Lung (tissue), 12 donors: Measurements from ENCODE around the gene MATN1. TPM values are rescaled to one million over a fixed set of nuclear protein-coding genes. Genes with fewer than 3 reads are reported as not detected.

Experiments
- ATAC-seq: fragments of 200-7000 bp; cut with Tn5 transposase; one replicate; pipeline ENCODE4 v1.9.1; 2020; ENCODE audit warnings: moderate number of reproducible peaks; ENCODE audit not compliant: insufficient read depth, low FRiP score
- DNase-seq, 3 donors: peaks; one replicate each; pipeline ENCODE4 v3.0.0-alpha.2; 2013 to 2017
- H3K27ac ChIP-seq, 2 donors: one replicate each; pipeline ENCODE4 v1.5.1; 2013; ENCODE audit warnings: mild to moderate bottlenecking in 2 of 2, moderate library complexity in 2 of 2, control low read depth in 1 of 2, inconsistent platforms in 1 of 2, low read depth in 1 of 2, low read length in 1 of 2
- H3K27me3 ChIP-seq, 3 donors: one replicate each; pipeline ENCODE4 v1.5.1; 2013; ENCODE audit warnings: low read length in 2 of 3; ENCODE audit not compliant: control insufficient read depth in 3 of 3, insufficient read depth in 3 of 3
- H3K36me3 ChIP-seq, 4 donors: one replicate each; pipeline ENCODE4 v1.5.1; 2013; ENCODE audit warnings: low read length in 4 of 4, mild to moderate bottlenecking in 1 of 4, moderate library complexity in 1 of 4; ENCODE audit not compliant: control insufficient read depth in 4 of 4, insufficient read depth in 4 of 4
- H3K4me1 ChIP-seq, 5 donors: one replicate each; pipeline ENCODE4 v1.5.1; 2013; ENCODE audit warnings: low read length in 5 of 5, mild to moderate bottlenecking in 2 of 5, moderate library complexity in 1 of 5; ENCODE audit not compliant: control insufficient read depth in 5 of 5, insufficient read depth in 5 of 5
- H3K4me3 ChIP-seq: one replicate; pipeline ENCODE4 v1.5.1; 2013; ENCODE audit warnings: mild to moderate bottlenecking, control low read depth, moderate library complexity
- H3K9ac ChIP-seq, 2 donors: one replicate each; pipeline ENCODE4 v1.5.1; 2013; ENCODE audit warnings: low read length in 2 of 2, control low read depth in 1 of 2; ENCODE audit not compliant: insufficient read depth in 1 of 2
- H3K9me3 ChIP-seq, 4 donors: one replicate each; pipeline ENCODE4 v1.5.1; 2013; ENCODE audit warnings: low read length in 3 of 4, mild to moderate bottlenecking in 1 of 4, moderate library complexity in 1 of 4; ENCODE audit not compliant: control insufficient read depth in 4 of 4, insufficient read depth in 3 of 4
- CTCF ChIP-seq: IDR thresholded peaks from 2 replicates; pipeline ENCODE4 v1.5.1; 2012; ENCODE audit warnings: mild to moderate bottlenecking; ENCODE audit errors: control extremely low read depth, extremely low read depth
- WGBS, 2 donors: extraction: QIAGEN DNeasy Blood & Tissue Kit; methylation state at CpG; one replicate each; pipeline ENCODE4 v1.1.7; 2013; 5-methylcytosine and 5-hydroxymethylcytosine counted together
- polyA plus RNA-seq, 2 donors: library from polyadenylated mRNA; stranded (reverse); fragments of 200-250 nt; gene quantifications; one replicate each; pipeline ENCODE4 v1.2.1, GENCODE V29; 2013
- total RNA-seq, 2 donors: library from RNA; depleted of rRNA in 1 of 2; stranded (reverse); fragments of >200 nt in 1 of 2; gene quantifications; one replicate each; pipeline ENCODE4 v1.2.1, GENCODE V29; 2014 to 2021
- donor health status: control.
- donor health status: control.
- donor health status: Bipolar disorder and iron deficiency.
- donor health status: healthy.
- donor health status: DM: yes; HTN: yes; CAD: no.

MATN1 gene
- total and polyA plus RNA-seq, 4 donors: 0.15 to 0.57 (median 0.17) TPM

GRCh38 chr1:30668546-30669327 lies 54.6 kb downstream of the MATN1 start:
- peaks cover 0 to 11% (median 0%) of the 10 kb centered on the region in 5 donors for H3K4me1 ChIP-seq
- 93 to 96% methylated on average over 6 of the region's 6 CpGs for WGBS, 2 donors

GRCh38 chr1:30668024-30668423 lies 55.4 kb downstream of the MATN1 start:
- TF ChIP-seq CTCF: no peak
- Histone ChIP-seq H3K4me1 (peaks cover 0 to 15% (median 0%) of the 10 kb centered on the region in 5 donors), H3K27me3 (no peaks in the 10 kb centered on the region), H3K4me3 (no peak overlapping the region), H3K36me3 (no peaks in the 10 kb centered on the region), H3K27ac (no peak overlapping the region), H3K9ac (no peak overlapping the region), H3K9me3 (peaks cover 0 to 5% (median 0%) of the 10 kb centered on the region in 4 donors)
- no peak for ATAC-seq
- WGBS, 2 donors: 54 to 55% methylated on average over 7 of the region's 7 CpGs
- DNase-seq: no peak

More at GRCh38 chr1:30668546-30669327, 54.6 kb downstream of the MATN1 start:
- no peak overlapping the region for H3K9ac ChIP-seq
- H3K27me3 ChIP-seq: no peaks in the 10 kb centered on the region
- H3K4me3 ChIP-seq: no peak overlapping the region
- no peak overlapping the region for H3K27ac ChIP-seq
- no peak for DNase-seq
- no peaks in the 10 kb centered on the region for H3K36me3 ChIP-seq
- TF ChIP-seq CTCF: no peak
- peaks cover 0 to 7% (median 1%) of the 10 kb centered on the region in 4 donors for H3K9me3 ChIP-seq
- no peak for ATAC-seq

GRCh38 chr1:30666756-30667273 lies 56.6 kb downstream of the MATN1 start:
- ATAC-seq (no peak), DNase-seq (no peak)
- H3K9me3 ChIP-seq: peaks cover 0 to 1% (median 0%) of the 10 kb centered on the region in 4 donors
- H3K27me3 ChIP-seq: no peaks in the 10 kb centered on the region
- 74 to 81% methylated on average over 3 of the region's 3 CpGs for WGBS, 2 donors
- H3K4me1 ChIP-seq: peaks cover 0 to 15% (median 0%) of the 10 kb centered on the region in 5 donors
- no peak for TF ChIP-seq CTCF
- H3K27ac ChIP-seq: no peak overlapping the region
- H3K4me3 ChIP-seq: no peak overlapping the region
- H3K36me3 ChIP-seq: no peaks in the 10 kb centered on the region
- no peak overlapping the region for H3K9ac ChIP-seq
